DOHH2 (cell line): ENCODE results near the gene ZNF22.

Source experiments
- CTCF ChIP-seq: fragments of 200-600 bp; sonication (generic); IDR thresholded peaks from one replicate; pipeline ENCODE4 v1.5.1; 2014; ENCODE audit warnings: antibody characterized with exemption, mild to moderate bottlenecking, low read depth, low read length; ENCODE audit not compliant: poor library complexity, severe bottlenecking
- EZH2phosphoT487 ChIP-seq: fragments of 200-600 bp; sonication (generic); IDR thresholded peaks from 2 replicates; pipeline ENCODE4 v1.6.1; 2017; ENCODE audit warnings: borderline replicate concordance, mild to moderate bottlenecking, antibody characterized with exemption, low read length, moderate library complexity, mixed read lengths

DNA sequence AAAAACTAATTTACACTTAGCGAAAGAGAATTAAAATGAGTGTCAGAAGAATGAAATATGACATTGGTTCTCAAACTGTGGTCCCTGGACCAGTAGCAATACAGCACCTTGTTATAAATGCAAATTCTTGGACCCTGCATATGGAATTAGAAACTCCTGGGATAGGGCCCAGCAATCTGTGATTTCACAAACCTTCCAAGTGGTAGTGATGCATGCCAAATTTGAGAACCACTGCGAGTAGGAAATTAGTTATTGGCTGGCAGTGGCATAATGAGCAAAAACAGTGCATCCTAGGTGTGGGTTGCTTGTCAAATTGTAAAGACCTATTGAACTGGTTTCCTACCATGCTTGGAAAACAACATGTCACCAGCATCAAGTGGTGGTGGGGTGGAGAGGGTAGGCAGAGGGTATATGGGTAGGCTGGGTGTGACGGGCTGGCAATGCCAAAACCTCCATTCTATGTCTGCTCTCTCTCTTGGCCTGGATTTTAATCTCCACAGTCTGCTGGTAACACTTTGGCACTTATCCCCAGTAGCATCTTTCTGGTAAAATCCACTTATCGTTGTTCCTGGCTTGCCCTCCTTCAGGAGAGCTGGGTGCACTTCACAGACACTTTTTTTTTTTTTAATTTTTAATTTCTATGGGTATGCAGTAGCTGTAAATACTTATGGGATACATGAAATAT lies 50.0 kb downstream of the ZNF22 start:
- TF ChIP-seq CTCF (no peak), EZH2phosphoT487 (no peak)
